Mesendoderm (in vitro differentiated cells): ENCODE data around the gene SAMD4A.
"Not testable (repeated sequence)": the region's sequence is repeated elsewhere in the genome, so short reads cannot be mapped to it uniquely, and the experiment has no call there.

Experiments
- DNase-seq: peaks from one replicate; pipeline ENCODE4 v3.0.0; 2013
- H2AK5ac ChIP-seq: 2 replicates; pipeline ENCODE4 v1.6.1; 2013; ENCODE audit warnings: low read length, inconsistent platforms
- H2BK120ac ChIP-seq: 2 replicates; pipeline ENCODE4 v1.6.1; 2013; ENCODE audit warnings: low read depth, mild to moderate bottlenecking, low read length, moderate library complexity, mixed read lengths
- H2BK15ac ChIP-seq: replicated peaks from 2 replicates; pipeline ENCODE4 v1.6.1; 2013; ENCODE audit warnings: low read depth, mild to moderate bottlenecking, moderate library complexity
- H2BK5ac ChIP-seq: 2 replicates; pipeline ENCODE4 v1.6.1; 2013; ENCODE audit warnings: low read length, inconsistent platforms
- H3K18ac ChIP-seq: 2 replicates; pipeline ENCODE4 v1.6.1; 2013; ENCODE audit warnings: mild to moderate bottlenecking, low read length, mixed read lengths
- H3K23ac ChIP-seq: one replicate; pipeline ENCODE4 v1.6.1; 2013; ENCODE audit warnings: low read length
- H3K27ac ChIP-seq: 2 replicates; pipeline ENCODE4 v1.5.1; 2013; ENCODE audit warnings: low read depth, mild to moderate bottlenecking, inconsistent platforms, low read length, moderate library complexity
- H3K27me3 ChIP-seq: 2 replicates; pipeline ENCODE4 v1.6.1; 2013; ENCODE audit warnings: low read length, control low read depth, mild to moderate bottlenecking, inconsistent platforms; ENCODE audit not compliant: insufficient read depth, poor library complexity
- H3K36me3 ChIP-seq: 2 replicates; pipeline ENCODE4 v1.6.1; 2013; ENCODE audit warnings: low read length, inconsistent platforms; ENCODE audit not compliant: control insufficient read depth, insufficient read depth
- H3K4ac ChIP-seq: one replicate; pipeline ENCODE4 v1.6.1; 2013; ENCODE audit warnings: low read depth, mild to moderate bottlenecking, low read length, moderate library complexity
- H3K4me1 ChIP-seq: 2 replicates; pipeline ENCODE4 v1.6.1; 2013; ENCODE audit warnings: low read depth, low read length, inconsistent platforms; ENCODE audit not compliant: control insufficient read depth
- H3K4me2 ChIP-seq: 2 replicates; pipeline ENCODE4 v1.6.1; 2013; ENCODE audit warnings: low read length
- H3K4me3 ChIP-seq: 2 replicates; pipeline ENCODE4 v1.5.1; 2013; ENCODE audit warnings: mild to moderate bottlenecking, low read length
- H3K56ac ChIP-seq: one replicate; pipeline ENCODE4 v1.6.1; 2013; ENCODE audit warnings: low read length
- H3K79me1 ChIP-seq: 2 replicates; pipeline ENCODE4 v1.6.1; 2013; ENCODE audit warnings: low read length, inconsistent platforms
- H3K79me2 ChIP-seq: 2 replicates; pipeline ENCODE4 v1.6.1; 2013; ENCODE audit warnings: mild to moderate bottlenecking, low read length; ENCODE audit not compliant: control insufficient read depth, insufficient read depth
- H3K9ac ChIP-seq: 2 replicates; pipeline ENCODE4 v1.6.1; 2013; ENCODE audit warnings: low read length, inconsistent platforms
- H4K5ac ChIP-seq: one replicate; pipeline ENCODE4 v1.6.1; 2013; ENCODE audit warnings: low read length
- H4K8ac ChIP-seq: one replicate; pipeline ENCODE4 v1.6.1; 2013; ENCODE audit warnings: low read depth, mild to moderate bottlenecking, control low read depth, low read length, moderate library complexity
- WGBS: extraction: QIAGEN DNeasy Blood & Tissue Kit; methylation state at CpG from one replicate; pipeline ENCODE4 v1.1.7; 2013; ENCODE audit warnings: low lambda C conversion rate, missing lambda C conversion rate; ENCODE audit not compliant: insufficient coverage; ENCODE audit errors: extremely low coverage; 5-methylcytosine and 5-hydroxymethylcytosine counted together

The SAMD4A gene

DNA sequence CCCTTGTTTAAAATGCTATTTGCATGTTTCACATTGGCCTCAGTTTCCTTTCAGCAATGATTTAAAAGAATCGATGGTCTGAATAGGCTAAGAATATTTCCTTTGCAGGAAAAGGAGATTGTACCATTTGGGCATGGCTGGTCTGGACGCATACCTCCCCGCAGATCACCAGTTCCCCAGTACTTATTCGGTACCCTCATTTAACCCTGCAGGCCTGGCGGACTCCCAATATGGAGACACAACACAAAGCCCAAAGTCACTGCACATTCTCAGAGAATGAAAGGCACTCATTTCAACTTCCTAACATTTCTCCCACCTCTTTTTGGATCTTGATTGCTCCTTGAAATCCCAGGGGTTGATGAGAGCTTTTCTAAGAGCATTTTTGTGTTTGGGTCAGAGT is 182.8 kb downstream of the SAMD4A start:
- Histone ChIP-seq H3K79me2 (no peaks in the 10 kb centered on the region), H3K4me2 (no peak overlapping the region), H3K27me3 (no peaks in the 10 kb centered on the region), H2BK120ac (no peak overlapping the region), H3K4me1 (no peaks in the 10 kb centered on the region), H3K23ac (no peak overlapping the region), H3K18ac (no peak overlapping the region), H3K4ac (no peak overlapping the region), H3K27ac (no peak overlapping the region), H2AK5ac (no peak overlapping the region), H3K4me3 (no peak overlapping the region), H3K9ac (no peak overlapping the region), H3K79me1 (peaks cover 2% of the 10 kb centered on the region), H4K8ac (no peak overlapping the region), H4K5ac (no peak overlapping the region), H2BK5ac (no peak overlapping the region), H2BK15ac (no peak overlapping the region), H3K36me3 (no peaks in the 10 kb centered on the region), H3K56ac (no peak overlapping the region)
- no CpG with 5 or more reads among the region's 5 CpGs for WGBS
- DNase-seq: no peak

DNA sequence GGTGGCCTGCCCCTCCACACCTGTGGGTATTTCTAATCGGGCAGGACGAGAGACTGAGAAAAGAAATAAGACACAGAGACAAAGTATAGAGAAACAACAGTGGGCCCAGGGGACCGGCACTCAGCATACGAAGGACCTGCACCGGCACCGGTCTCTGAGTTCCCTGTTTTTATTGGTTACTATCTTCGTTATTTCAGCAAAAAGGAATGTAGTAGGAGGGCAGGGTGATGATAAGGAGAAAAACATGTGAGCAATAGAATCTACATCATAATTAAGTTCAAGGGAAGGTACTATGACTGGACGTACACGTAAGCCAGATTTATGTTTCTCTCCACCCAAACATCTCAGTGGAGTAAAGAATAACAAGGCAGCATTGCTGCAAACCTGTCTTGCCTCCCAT is 185.7 kb downstream of the SAMD4A start:
- not testable (repeated sequence) for H2BK120ac ChIP-seq, H3K36me3 ChIP-seq, H3K9ac ChIP-seq, H4K5ac ChIP-seq, H2BK15ac ChIP-seq, H3K4me2 ChIP-seq, H3K4me3 ChIP-seq, H3K23ac ChIP-seq, H3K27me3 ChIP-seq, H4K8ac ChIP-seq, H2AK5ac ChIP-seq, H3K4ac ChIP-seq, H3K56ac ChIP-seq, H3K27ac ChIP-seq, H3K79me1 ChIP-seq, H3K18ac ChIP-seq, H3K4me1 ChIP-seq, H3K79me2 ChIP-seq, H2BK5ac ChIP-seq, DNase-seq
- no CpG with 5 or more reads among the region's 9 CpGs for WGBS

- H3K4me3 ChIP-seq, H3K18ac ChIP-seq, H2BK15ac ChIP-seq, H3K23ac ChIP-seq, H2BK5ac ChIP-seq, H3K27me3 ChIP-seq, H3K79me1 ChIP-seq, H3K79me2 ChIP-seq, H3K4me2 ChIP-seq, H4K5ac ChIP-seq, H3K9ac ChIP-seq, H4K8ac ChIP-seq, H3K4me1 ChIP-seq, H3K36me3 ChIP-seq, H2BK120ac ChIP-seq, DNase-seq, H2AK5ac ChIP-seq, H3K4ac ChIP-seq, H3K56ac ChIP-seq, H3K27ac ChIP-seq: not testable (repeated sequence)
- WGBS: no CpG with 5 or more reads among the region's 3 CpGs
Observed at GRCh38 chr14:54753396-54753795, 186.5 kb downstream of the SAMD4A start.

- H3K4ac ChIP-seq: no peak overlapping the region
- no peak overlapping the region for H3K4me3 ChIP-seq
- no peaks in the 10 kb centered on the region for H3K36me3 ChIP-seq
- H4K8ac ChIP-seq: no peak overlapping the region
- H2BK120ac ChIP-seq: no peak overlapping the region
- H3K79me2 ChIP-seq: no peaks in the 10 kb centered on the region
- no peak overlapping the region for H3K56ac ChIP-seq
- H2BK5ac ChIP-seq: no peak overlapping the region
- H3K27ac ChIP-seq: no peak overlapping the region
- no peaks in the 10 kb centered on the region for H3K27me3 ChIP-seq
- no peak for DNase-seq
- no peak overlapping the region for H3K4me2 ChIP-seq
- no peaks in the 10 kb centered on the region for H3K79me1 ChIP-seq
- no peak overlapping the region for H3K9ac ChIP-seq
- WGBS: no CpG with 5 or more reads among the region's 6 CpGs
- H3K18ac ChIP-seq: no peak overlapping the region
- no peak overlapping the region for H2BK15ac ChIP-seq
- no peaks in the 10 kb centered on the region for H3K4me1 ChIP-seq
- H3K23ac ChIP-seq: no peak overlapping the region
- H2AK5ac ChIP-seq: no peak overlapping the region
- H4K5ac ChIP-seq: no peak overlapping the region
Observed at GRCh38 chr14:54754116-54754622, 187.2 kb downstream of the SAMD4A start.

DNA sequence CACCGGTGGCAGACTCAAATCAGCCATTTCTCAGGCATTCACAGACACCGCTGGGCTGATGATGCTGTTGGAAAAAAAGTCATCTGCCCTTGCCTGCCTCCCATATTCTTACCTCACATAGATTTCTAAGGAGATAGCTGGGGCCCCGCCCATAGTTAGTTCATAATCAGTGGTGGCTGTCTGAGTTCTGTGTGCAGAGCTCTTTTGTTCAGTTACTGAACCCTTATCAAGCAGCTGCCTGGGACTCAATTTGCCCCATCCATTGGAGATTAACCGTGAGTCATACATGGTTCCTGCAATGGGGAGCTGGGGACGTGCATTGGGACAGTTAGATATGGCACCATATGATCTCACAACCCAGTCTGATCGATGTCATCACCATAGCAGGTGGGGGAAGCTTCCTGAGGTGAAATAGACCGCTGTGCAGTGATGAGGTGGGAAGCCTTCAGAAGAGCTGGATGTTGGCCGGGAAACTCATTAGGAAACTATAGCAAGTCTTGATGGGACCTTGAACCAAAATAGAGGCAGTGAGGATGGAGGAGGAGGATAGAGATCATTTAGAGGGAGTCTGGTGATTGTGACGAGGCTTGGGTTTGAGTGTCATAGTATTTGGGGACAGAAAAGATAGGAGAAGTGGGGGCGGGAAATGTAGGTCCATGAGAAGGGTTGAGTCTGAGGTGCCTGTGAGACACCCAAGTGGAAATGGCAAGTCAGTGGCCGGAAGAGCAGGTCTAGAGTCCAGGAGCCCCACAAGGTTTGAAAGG is 187.9 kb downstream of the SAMD4A start:
- WGBS: no CpG with 5 or more reads among the region's 11 CpGs
- H3K79me1 ChIP-seq: no peaks in the 10 kb centered on the region
- no peak for DNase-seq

More for the DNA sequence above, 187.9 kb downstream of the SAMD4A start:
- H3K4me3 ChIP-seq: no peak overlapping the region
- no peak overlapping the region for H3K4me2 ChIP-seq
- no peak overlapping the region for H2AK5ac ChIP-seq
- H3K4ac ChIP-seq: no peak overlapping the region
- H2BK5ac ChIP-seq: no peak overlapping the region
- no peaks in the 10 kb centered on the region for H3K27me3 ChIP-seq
- no peak overlapping the region for H3K18ac ChIP-seq
- no peak overlapping the region for H3K9ac ChIP-seq
- no peak overlapping the region for H4K8ac ChIP-seq
- no peak overlapping the region for H3K56ac ChIP-seq
- no peaks in the 10 kb centered on the region for H3K4me1 ChIP-seq
- H3K23ac ChIP-seq: no peak overlapping the region
- no peaks in the 10 kb centered on the region for H3K36me3 ChIP-seq
- H4K5ac ChIP-seq: no peak overlapping the region
- H3K79me2 ChIP-seq: no peaks in the 10 kb centered on the region
- no peak overlapping the region for H2BK120ac ChIP-seq
- H3K27ac ChIP-seq: no peak overlapping the region
- no peak overlapping the region for H2BK15ac ChIP-seq
